ENCODE data around the gene CEP57. TPM values are rescaled to one million over a fixed set of nuclear protein-coding genes. Genes with fewer than 3 reads are reported as not detected.

The CEP57 gene
- total RNA-seq, 3 donors from 2014 or later, result 48.6 to 66.9 (median 52.1) TPM

DNA sequence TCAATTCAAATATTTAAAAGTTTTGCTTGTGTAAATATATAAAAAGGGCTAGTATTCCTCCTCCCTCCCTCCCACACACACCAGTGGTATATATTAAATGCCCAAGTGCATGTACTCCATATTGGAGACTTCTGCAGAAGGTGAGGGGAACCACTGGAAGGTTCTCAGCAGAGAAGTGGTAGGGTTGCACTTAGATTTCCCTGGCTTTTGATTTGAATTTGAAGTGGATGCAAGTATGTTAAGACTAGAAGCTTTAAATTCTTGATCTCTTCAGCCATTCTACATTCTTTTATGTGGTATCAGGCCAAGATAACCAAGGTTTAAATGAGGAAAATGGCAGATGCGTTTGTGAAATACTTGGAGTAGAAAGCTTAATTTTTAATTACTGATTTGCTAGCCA lies 43.1 kb downstream of the CEP57 start:
- H3K27me3 ChIP-seq, result no peaks in the 10 kb centered on the region
- peaks cover 0 to 8% of the 10 kb centered on the region in 2 donors for H3K4me1 ChIP-seq
- TF ChIP-seq POLR2AphosphoS5 (IDR thresholded peaks at IDR 0.05) (no peak), POLR2A (IDR thresholded peaks at IDR 0.05) (no peak)
- TF ChIP-seq, protein P1, sequence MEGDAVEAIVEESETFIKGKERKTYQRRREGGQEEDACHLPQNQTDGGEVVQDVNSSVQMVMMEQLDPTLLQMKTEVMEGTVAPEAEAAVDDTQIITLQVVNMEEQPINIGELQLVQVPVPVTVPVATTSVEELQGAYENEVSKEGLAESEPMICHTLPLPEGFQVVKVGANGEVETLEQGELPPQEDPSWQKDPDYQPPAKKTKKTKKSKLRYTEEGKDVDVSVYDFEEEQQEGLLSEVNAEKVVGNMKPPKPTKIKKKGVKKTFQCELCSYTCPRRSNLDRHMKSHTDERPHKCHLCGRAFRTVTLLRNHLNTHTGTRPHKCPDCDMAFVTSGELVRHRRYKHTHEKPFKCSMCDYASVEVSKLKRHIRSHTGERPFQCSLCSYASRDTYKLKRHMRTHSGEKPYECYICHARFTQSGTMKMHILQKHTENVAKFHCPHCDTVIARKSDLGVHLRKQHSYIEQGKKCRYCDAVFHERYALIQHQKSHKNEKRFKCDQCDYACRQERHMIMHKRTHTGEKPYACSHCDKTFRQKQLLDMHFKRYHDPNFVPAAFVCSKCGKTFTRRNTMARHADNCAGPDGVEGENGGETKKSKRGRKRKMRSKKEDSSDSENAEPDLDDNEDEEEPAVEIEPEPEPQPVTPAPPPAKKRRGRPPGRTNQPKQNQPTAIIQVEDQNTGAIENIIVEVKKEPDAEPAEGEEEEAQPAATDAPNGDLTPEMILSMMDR (IDR thresholded peaks at IDR 0.05), result no peak
- intact Hi-C loops (cut with DNase I; ENCODE audit: low total_unique reads), result no loop called here
- no peak for DNase-seq (ENCODE audit: low spot score in 2 of 2)
- no peak overlapping the region for H3K4me3 ChIP-seq
- H3K27ac ChIP-seq, result no peak overlapping the region
- peaks cover 4% of the 10 kb centered on the region for H3K36me3 ChIP-seq
- H3K9me3 ChIP-seq, result no peaks in the 10 kb centered on the region

DNA sequence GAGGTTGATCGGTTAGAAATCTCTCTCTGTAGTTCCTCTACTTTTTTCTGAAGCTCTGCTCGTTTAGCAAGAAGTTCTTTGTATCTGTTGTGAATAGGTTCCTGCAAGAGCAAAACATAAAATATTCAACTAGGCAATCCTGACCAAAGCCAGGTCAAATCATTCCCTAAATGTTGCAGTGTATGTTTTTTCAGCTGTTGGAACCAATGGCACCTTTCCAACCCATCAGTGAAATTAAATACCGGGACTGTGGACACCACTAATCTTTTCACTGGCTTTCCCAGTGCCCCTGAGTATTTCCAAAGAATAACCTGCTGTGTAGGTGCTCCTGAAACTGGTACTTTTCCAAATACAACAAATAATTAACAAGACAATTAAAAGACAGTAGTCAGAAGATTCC lies 45.1 kb downstream of the CEP57 start:
- TF ChIP-seq, protein P1 (IDR thresholded peaks at IDR 0.05), result no peak
- TF ChIP-seq POLR2A (IDR thresholded peaks at IDR 0.05), result no peak
- TF ChIP-seq POLR2AphosphoS5 (IDR thresholded peaks at IDR 0.05), result no peak
- Histone ChIP-seq H3K4me1 (peaks cover 0 to 8% of the 10 kb centered on the region in 2 donors), H3K4me3 (no peak overlapping the region), H3K36me3 (no peaks in the 10 kb centered on the region), H3K27ac (no peak overlapping the region), H3K9me3 (no peaks in the 10 kb centered on the region), H3K27me3 (no peaks in the 10 kb centered on the region)
- no peak for DNase-seq (ENCODE audit: low spot score in 2 of 2)
- intact Hi-C loops (cut with DNase I; ENCODE audit: low total_unique reads), result no loop called here

DNA sequence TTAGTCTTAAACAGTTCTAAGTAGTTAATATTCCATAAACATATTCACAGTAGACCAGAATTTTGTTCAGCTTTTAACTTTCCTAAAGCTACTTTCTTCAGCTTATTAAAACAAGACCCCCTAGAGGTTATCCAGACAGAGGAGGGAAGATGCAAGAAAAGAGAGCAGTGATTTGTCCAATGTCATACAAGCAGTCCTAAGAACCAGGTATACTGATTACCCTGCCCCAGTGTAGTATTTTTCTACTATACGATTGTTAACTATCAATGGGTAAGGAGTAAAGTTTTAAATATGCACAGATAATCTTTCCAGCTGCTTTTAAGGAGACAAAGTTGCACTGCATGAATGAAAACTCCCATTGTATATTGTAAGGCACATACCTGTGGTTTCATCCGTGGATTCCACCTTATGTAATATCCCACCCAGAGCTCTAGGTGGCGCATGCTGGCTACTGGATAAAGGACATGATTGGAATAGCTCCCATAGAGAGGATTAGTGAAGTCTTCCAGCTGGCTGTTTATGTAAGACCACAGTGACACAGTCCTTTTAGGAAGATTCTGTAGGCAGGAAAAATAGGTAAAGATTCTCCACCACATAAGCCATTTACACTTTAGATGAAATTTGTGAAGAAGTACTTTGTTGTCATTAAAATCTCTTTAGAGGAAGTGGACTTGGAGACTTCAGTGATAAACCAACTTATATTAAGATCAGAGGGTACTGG lies 45.6 kb downstream of the CEP57 start:
- peak overlapping the region in 1 of 2 donors; percentile 5 for H3K27ac ChIP-seq
- H3K4me1 ChIP-seq, result peaks cover 0 to 8% of the 10 kb centered on the region in 2 donors
- no peaks in the 10 kb centered on the region for H3K27me3 ChIP-seq
- DNase-seq (ENCODE audit: low spot score in 2 of 2), result peak; percentile 55 to 80
- TF ChIP-seq, protein P1 (IDR thresholded peaks at IDR 0.05), result peak; percentile 60 to 95 (median 91)
- TF ChIP-seq POLR2A (IDR thresholded peaks at IDR 0.05), result no peak
- TF ChIP-seq POLR2AphosphoS5 (IDR thresholded peaks at IDR 0.05), result peak in 2 of 3 donors; percentile 46 to 62
- H3K9me3 ChIP-seq, result no peaks in the 10 kb centered on the region
- no peaks in the 10 kb centered on the region for H3K36me3 ChIP-seq
- H3K4me3 ChIP-seq, result no peak overlapping the region
- intact Hi-C loops (cut with DNase I; ENCODE audit: low total_unique reads), result no loop called here

DNA sequence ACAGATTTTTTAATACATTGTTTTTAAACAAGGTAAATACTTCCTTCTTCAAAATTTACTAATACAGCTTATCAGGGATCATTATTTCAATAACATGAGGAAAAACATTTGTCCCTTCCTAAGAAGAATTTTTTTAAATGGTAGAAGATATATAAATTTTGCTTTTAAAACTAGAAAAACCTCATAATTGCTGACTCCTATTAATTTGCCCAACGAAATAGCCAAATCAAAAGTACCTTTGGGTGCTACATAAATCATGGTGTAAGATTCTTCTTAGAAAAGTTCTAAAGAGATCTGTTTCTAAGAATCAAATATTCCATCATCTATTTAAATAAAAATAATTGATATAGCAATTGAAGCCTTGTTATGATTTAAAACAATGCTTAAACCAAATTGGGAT lies 54.9 kb downstream of the CEP57 start:
- no peaks in the 10 kb centered on the region for H3K36me3 ChIP-seq
- no peak overlapping the region for H3K4me3 ChIP-seq
- intact Hi-C loops (cut with DNase I; ENCODE audit: low total_unique reads), result no loop called here
- TF ChIP-seq POLR2A (IDR thresholded peaks at IDR 0.05) (no peak), POLR2AphosphoS5 (IDR thresholded peaks at IDR 0.05) (no peak)
- TF ChIP-seq, protein P1 (IDR thresholded peaks at IDR 0.05), result no peak
- H3K9me3 ChIP-seq, result no peaks in the 10 kb centered on the region
- no peak overlapping the region for H3K27ac ChIP-seq
- H3K4me1 ChIP-seq, result no peaks in the 10 kb centered on the region
- H3K27me3 ChIP-seq, result no peaks in the 10 kb centered on the region
- DNase-seq (ENCODE audit: low spot score in 2 of 2), result no peak

DNA sequence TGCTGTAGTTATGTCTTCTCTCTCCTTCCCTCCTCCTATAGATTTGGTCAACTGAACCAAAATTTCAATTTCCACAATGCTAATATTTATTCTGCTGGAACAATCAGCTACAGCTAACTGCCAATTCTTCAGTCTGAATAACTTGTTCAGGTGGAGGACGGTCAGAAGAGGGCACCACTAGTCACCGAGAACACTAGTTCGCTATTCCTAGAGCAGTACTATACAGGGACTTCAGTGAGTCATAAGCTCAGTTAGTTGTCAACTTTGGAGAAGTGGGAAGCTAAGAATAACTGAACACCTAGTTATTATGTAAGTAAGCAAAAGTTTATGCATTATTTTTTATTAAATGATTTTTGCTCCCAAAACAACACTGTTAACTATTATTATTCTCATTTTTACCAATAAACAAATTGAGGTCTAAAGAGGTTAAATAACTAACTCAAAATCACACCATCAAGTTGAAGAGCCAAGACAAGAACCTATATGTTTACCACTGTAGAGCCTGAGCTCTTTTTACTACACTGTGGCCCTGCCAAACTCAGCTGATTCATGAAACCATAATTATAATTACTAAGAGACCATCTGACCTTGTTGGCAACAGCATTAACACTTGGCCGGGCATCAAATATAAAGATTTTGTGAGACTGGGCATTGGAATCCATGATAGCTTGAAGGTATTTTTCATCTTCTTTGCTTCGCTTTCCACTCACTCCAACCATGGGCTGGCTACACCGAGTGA lies 59.0 kb downstream of the CEP57 start:
- H3K4me1 ChIP-seq, result no peaks in the 10 kb centered on the region
- no peaks in the 10 kb centered on the region for H3K27me3 ChIP-seq
- no peaks in the 10 kb centered on the region for H3K36me3 ChIP-seq
- H3K4me3 ChIP-seq, result no peak overlapping the region
- H3K27ac ChIP-seq, result peak overlapping the region in 1 of 2 donors; percentile 33
- intact Hi-C loops (cut with DNase I; ENCODE audit: low total_unique reads), result no loop called here
- DNase-seq (ENCODE audit: low spot score in 2 of 2), result peak in 1 of 2 donors; percentile 43
- TF ChIP-seq, protein P1 (IDR thresholded peaks at IDR 0.05), result peak in 2 of 3 donors; percentile 46 to 56
- no peak for TF ChIP-seq POLR2A (IDR thresholded peaks at IDR 0.05)
- TF ChIP-seq POLR2AphosphoS5 (IDR thresholded peaks at IDR 0.05), result peak in 1 of 3 donors; percentile 13
- no peaks in the 10 kb centered on the region for H3K9me3 ChIP-seq

Measured in breast epithelium (tissue), 4 donors.